UCSD-AML1 (cell line): ENCODE data around the gene PCDH1.
"Not testable (repeated sequence)": the region's sequence is repeated elsewhere in the genome, so short reads cannot be mapped to it uniquely, and the experiment has no call there.

Experiments used
- DNase-seq: peaks from one replicate; lab custom pipeline; 2025; ENCODE audit not compliant: unreplicated experiment; lab: John Stamatoyannopoulos, UW

PCDH1 gene

GRCh38 chr5:141839015-141839513 is 39.1 kb downstream of the PCDH1 start:
- no peak for DNase-seq

DNA sequence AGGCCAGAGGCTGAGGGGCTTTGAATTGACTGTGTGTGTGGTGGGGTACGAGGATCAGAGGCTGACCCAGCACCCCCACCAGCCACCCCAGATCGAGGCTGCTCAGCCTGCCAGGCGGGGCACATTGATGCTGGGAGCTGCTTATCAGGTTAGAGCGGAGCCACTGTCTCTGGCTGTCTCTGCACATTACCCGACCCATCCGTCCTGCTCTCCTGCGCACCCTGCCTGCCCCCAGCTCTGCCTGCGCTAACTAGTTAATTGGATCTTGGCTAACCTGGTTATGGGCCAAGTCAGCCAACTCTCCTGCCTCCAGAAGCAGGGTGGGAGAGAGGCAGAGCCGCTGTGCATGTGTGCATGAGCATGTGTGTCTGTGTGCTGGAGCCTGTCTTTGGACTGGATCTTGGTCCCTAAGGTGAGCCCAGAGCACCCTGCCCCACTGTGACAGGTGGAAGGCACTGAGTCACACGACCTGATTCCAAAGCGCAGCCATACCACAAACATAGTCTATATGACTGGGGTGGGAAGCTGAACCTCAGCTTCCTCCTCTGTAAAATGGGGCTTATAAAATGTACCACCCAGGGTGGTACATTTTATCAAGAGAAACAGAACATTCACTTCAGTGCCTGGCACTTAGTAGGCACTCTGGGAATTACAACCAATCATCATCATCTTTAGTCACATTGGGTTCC is 39.7 kb downstream of the PCDH1 start:
- no peak for DNase-seq

DNA sequence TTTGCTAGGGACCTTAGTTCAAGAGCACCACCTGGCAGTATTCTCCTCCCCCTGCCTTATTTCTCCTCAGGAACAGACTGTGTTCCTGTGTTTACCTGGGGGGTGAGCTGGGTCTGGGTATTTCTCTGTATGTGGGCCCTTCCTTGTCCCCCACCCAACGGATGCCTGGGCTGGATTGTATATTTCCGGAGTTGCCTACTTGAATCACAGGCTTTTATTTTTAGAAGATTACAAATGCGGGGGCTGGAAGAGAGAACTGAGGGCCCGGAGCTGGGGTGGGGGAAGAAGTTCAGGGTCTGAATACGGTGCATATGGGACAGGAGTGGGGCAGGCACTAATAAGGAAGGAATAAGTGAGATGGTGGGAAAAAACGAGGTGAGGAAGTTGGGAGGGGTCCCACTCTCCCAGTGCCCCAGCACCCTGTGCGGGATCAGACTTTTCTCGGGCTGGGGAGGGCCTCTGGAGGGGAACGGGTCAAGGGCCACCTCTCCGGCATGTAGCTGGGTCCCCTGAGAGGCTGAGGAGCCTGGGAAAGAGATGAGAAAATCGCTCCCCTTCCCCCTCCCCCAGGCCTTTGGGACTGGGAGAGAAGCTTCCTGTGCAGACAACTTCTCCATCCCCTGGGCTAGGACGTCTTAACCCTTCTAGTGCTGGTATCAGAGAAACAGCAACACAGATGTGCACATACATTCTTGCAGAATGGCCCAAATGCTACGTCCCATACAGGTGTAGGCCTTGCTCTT is 42.1 kb downstream of the PCDH1 start:
- DNase-seq: peak; percentile 45

- no peak for DNase-seq
These were observed 43.9 kb downstream of the PCDH1 start for GRCh38 chr5:141834331-141834730.

DNA sequence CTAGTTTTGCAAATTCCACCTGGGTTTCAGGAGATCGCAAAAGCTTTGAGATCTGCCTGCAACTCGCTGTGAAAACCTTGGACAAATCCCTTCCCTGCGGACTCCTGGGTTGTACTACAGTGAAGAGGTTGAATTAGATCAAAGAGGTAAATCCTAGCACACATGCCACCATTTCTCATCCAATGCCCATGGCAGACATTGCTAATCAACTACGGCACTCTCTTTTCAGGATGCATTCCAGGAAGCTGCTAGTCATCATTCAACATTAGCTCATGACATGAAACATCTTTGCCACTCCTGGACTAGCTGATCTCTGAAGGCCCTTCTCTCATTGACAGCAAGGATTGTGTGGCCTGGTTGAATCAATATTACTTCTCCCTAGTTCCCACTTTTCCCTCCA is 46.1 kb downstream of the PCDH1 start:
- DNase-seq: no peak

- no peak for DNase-seq
These were observed 50.0 kb downstream of the PCDH1 start for GRCh38 chr5:141828162-141828561.

DNA sequence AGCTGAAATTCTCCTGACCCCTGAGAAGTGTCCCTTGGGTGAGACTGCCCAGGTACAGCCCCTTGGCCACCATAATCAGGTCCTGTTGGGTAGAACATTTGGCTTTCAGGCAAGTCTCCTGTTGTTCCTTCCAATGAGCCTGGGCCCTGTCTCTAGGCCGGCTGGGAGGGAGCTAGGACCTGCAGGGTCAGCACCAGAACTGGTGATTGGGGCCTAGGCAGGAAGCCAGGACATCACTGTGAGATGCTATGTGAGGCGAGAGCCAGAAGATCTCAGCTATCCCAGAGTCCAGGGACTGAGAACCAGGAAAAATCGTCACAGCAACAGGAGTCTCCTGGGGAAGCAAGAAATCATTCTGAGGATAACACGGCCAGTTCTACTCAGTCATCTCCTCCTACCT is 51.5 kb downstream of the PCDH1 start:
- no peak for DNase-seq

DNA sequence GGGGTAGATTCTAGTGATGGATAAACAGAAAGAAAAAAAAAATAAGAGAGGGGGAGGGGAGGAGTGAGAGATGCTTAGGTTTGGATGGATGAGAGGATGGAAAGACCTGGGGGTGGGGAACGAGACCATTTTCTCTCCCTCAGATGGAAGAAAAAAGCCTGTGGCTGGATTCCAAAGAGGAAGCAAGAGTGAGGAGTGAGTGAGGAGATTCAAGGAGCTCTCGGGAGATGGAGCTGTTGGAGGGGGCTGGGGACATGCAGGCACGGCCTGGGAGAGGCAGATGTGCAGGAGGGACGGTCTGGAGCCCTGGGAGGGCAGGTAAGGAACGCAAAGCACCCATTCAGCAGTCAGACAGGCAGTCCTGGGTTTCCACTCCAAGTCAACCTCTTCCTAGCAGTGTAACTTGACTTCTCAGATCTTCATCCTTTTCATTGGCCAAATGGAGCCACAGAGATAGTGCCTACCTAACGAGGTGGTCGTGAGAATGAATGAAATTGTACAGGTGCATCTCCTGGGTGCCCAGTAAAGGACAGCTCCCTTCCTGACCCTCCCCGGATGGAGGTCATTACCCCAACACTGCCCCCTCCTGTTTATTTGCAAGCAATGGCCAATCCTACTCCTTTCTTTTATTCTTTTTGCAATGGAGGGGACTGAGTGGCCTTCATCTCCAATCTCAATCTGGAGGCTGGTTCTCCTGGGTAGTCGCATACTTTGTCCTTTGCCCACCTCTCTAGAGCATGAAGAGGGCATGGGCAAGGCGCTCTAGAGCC is 52.2 kb downstream of the PCDH1 start:
- DNase-seq: no peak

- DNase-seq: no peak
These were observed 53.0 kb downstream of the PCDH1 start for GRCh38 chr5:141825241-141825671.

DNA sequence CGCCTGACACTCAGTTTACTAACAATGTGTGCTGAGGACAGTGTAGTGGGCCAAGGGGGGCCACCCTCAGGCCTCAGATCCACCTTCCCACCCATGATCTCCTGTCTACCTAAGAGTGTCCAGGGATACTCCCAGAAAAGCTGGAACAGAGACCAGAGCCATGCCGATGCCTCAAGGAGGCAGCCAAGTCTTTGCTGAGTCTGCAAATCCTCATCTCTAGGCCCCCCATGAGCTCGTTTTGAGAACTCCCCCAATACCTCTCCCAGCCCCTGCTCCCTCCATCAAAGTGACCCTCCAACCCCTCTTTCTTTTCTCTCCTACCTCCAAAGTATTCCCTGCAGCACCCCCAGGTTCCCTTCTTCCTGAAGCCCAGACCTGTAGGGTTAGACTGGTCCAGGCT is 53.5 kb downstream of the PCDH1 start:
- DNase-seq: no peak

- no peak for DNase-seq
These were observed 55.2 kb downstream of the PCDH1 start for GRCh38 chr5:141823056-141823455.

DNA sequence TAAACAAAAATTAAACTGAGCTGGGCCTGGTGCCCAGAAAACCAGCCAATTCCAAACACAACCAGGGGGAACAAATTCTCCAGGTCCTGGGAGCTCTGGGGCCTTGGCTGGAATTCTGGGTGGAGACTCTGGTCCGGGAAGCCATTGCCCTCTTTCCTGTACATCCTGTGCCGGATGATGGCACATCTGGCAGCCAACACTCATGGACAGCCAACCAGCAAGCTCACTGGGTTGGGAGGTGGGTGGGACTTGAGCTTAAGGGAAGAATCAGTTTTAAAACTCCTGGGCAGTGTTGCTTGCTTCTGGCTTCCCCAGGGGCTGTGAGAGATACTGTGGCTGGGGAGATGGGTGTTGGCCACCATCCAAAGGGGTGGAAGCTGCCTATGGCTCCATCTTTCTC is 56.1 kb downstream of the PCDH1 start:
- no peak for DNase-seq

GRCh38 chr5:141821430-141821925 is 56.7 kb downstream of the PCDH1 start:
- no peak for DNase-seq

DNA sequence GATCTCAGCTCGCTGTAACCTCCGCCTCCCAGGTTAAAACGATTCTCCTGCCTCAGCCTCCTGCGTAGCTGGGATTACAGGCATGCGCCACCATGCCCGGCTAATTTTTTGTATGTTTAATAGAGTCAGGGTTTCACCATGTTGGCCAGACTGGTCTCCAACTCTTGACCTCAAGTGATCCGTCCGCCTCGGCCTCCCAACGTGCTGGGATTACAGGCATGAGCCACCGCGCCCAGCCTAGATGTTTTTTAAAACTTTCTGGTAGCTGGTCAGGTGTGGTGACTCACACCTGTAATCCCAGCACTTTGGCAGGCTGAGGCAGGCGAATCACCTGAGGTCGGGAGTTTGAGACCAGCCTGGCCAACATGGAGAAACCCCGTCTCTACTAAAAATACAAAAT is 57.5 kb downstream of the PCDH1 start:
- not testable (repeated sequence) for DNase-seq

GRCh38 chr5:141817631-141818030 is 60.6 kb downstream of the PCDH1 start:
- DNase-seq: no peak

GRCh38 chr5:141816598-141817399 is 61.4 kb downstream of the PCDH1 start:
- DNase-seq: no peak

GRCh38 chr5:141815796-141816180 is 62.4 kb downstream of the PCDH1 start:
- no peak for DNase-seq

DNA sequence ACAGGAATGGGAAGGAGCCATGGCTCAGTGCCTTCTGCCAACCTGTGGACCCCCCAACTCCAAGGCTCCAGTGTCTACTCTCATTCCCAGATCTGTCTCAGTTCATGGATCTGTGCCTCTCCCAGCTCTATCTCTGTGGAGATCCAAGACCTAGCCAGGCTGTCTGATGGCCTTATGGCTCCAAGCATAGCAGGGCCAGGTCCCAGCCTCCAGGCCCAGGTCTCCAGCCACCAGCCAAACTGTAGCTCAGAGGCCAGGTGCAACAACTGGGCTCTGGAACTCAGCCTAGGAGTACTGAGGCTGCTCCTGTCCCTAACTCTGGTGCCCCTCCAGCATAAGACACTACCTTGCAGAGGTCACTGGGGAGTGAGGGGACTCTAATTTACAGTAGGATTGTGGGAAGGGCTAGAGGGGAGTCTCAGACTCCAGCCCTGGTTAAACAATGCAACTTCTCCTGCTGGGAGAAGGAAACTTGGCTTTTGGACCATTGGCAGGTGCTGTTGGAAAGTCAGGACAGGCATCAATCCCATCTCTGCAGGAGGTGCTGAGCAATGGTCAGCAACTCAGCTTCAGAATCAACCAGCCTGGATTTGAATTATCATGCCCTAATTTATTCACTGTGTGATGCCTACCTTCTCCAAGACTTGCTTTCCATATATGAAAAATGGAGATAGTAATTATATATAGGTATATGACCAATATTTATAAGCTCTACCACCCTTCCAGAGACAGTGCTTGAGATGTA is 63.0 kb downstream of the PCDH1 start:
- no peak for DNase-seq

DNA sequence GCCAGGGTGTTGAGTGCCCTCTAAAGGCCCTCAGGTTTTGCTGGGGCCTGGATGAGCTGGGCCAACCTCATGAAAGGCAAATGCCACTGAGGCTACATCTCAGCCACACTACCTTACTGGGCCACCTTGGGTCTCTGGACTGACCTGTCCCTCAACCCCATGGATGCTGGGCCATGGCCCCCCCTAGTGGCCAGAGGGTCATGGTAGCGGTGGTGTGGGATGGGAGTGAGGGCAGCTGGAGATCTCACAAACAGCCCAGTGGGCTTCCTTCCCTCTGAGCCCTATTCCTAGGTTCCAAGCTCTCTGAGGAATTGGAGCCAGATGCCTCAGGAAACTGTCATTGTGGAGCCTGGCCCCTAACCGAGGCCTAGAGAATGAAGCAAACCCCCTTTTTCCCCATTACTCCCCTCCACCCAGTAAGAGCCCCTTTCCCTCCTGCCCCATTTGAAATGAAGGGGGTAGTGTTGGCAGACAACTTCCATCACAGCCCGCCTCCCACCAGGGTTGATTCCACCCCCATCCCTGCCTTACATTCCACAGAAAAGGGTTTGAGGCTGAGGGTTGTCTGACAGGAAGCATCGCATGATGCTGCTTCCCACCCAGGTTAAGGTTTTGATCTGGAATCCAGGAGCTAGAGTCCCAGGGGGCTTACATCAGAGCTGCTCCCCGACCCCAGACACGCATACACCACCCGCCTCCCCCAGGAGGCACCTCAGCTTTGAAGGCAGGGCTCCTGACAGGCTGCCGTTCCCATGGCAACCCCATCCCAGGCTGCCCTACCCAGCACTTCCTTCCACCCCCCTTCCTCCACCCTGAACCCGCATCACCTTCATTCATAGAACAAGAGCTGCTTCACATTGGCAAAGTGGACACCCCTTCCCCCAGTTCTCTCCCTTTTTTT is 63.9 kb downstream of the PCDH1 start:
- peak; percentile 59 for DNase-seq
